ENCODE results near the gene ARHGAP10. TPM values are rescaled to one million over a fixed set of nuclear protein-coding genes. Genes with fewer than 3 reads are reported as not detected.

Gene ARHGAP10
- total RNA-seq, 1 donor from 2014 or later = 111 TPM

- H3K36me3 Mint-ChIP-seq (ENCODE audit: low read depth) = peaks cover 22% of the 10 kb centered on the region
- H3K4me3 Mint-ChIP-seq (ENCODE audit: unreplicated experiment) = no peak overlapping the region
- TF ChIP-seq CTCF (IDR thresholded peaks at IDR 0.05) = peak; percentile 72
- H3K9me3 Mint-ChIP-seq (ENCODE audit: low read depth) = no peaks in the 10 kb centered on the region
- peaks cover 27% of the 10 kb centered on the region for H3K4me1 Mint-ChIP-seq (ENCODE audit: low read depth)
- no peak overlapping the region for H3K27ac Mint-ChIP-seq (ENCODE audit: unreplicated experiment)
- DNase-seq (ENCODE audit: low spot score) = no peak
- no peaks in the 10 kb centered on the region for H3K27me3 Mint-ChIP-seq (ENCODE audit: low read depth)
Measured at GRCh38 chr4:147924604-147925412, 192.9 kb downstream of the ARHGAP10 start.

DNA sequence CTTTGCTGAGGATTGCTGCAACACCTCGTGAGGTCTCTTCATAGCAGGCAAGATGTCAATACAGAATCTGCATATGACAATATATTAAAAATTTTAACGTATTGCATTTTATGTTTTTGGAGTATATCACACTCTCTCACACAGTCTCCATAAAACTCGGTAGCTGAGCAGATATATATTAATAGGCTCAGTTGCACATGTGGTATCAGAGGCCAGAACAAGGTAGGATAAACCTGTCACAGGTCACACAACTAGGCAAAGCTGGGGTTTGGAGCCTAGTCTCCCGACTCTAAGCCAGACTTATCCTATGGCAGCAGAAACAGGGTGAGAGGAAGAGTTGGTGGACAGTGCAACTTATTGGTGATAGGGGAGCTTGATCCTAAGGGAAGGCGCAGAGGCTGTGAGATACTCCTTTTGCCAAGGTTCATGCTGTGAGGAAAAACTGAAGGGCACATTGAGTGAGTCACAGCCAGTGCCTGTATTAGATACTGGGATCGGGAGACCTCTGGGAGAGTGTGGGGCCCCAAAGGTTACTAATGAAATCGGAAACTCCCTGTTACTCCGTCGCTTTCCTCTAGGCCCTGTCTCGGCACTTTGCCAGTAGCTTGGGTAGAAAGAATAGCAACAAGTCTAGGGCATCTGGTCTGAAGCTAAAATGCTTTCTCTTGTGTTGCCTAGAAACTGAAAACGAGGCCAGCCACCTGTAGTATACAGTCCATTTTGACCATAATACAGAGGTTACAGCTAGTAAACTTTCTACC, 195.7 kb downstream of the ARHGAP10 start:
- no peak for TF ChIP-seq CTCF (IDR thresholded peaks at IDR 0.05)
- Mint-ChIP-seq H3K27ac (ENCODE audit: unreplicated experiment) (peak overlapping the region; percentile 85), H3K36me3 (ENCODE audit: low read depth) (peaks cover 23% of the 10 kb centered on the region), H3K27me3 (ENCODE audit: low read depth) (no peaks in the 10 kb centered on the region), H3K9me3 (ENCODE audit: low read depth) (no peaks in the 10 kb centered on the region), H3K4me1 (ENCODE audit: low read depth) (peaks cover 18% of the 10 kb centered on the region), H3K4me3 (ENCODE audit: unreplicated experiment) (no peak overlapping the region)
- DNase-seq (ENCODE audit: low spot score) = no peak

DNA sequence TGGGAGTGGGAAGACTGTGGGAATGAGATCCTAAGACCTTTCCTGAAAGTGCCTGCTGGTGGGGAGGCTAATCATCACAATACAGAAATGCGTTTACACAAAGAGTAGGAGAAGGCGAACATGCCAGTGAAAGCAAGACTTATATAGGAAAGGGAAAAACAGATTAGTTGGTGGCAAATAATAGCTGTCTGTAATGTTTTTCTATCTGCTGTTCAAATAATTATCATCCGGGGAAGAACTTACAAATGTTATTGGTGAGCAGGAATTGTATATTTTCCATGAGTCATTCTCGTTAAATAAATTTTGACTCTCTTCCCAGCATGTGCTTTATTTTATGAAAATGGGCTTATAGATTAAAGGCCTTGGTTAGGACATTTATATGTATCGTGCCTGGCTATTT, 196.5 kb downstream of the ARHGAP10 start:
- no peaks in the 10 kb centered on the region for H3K27me3 Mint-ChIP-seq (ENCODE audit: low read depth)
- peaks cover 10% of the 10 kb centered on the region for H3K4me1 Mint-ChIP-seq (ENCODE audit: low read depth)
- peaks cover 23% of the 10 kb centered on the region for H3K36me3 Mint-ChIP-seq (ENCODE audit: low read depth)
- no peaks in the 10 kb centered on the region for H3K9me3 Mint-ChIP-seq (ENCODE audit: low read depth)
- DNase-seq (ENCODE audit: low spot score) = no peak
- TF ChIP-seq CTCF (IDR thresholded peaks at IDR 0.05) = no peak
- peak overlapping the region; percentile 85 for H3K27ac Mint-ChIP-seq (ENCODE audit: unreplicated experiment)
- H3K4me3 Mint-ChIP-seq (ENCODE audit: unreplicated experiment) = no peak overlapping the region

- Mint-ChIP-seq H3K36me3 (ENCODE audit: low read depth) (peaks cover 25% of the 10 kb centered on the region), H3K4me1 (ENCODE audit: low read depth) (peaks cover 4% of the 10 kb centered on the region), H3K27me3 (ENCODE audit: low read depth) (no peaks in the 10 kb centered on the region), H3K9me3 (ENCODE audit: low read depth) (no peaks in the 10 kb centered on the region), H3K27ac (ENCODE audit: unreplicated experiment) (no peak overlapping the region), H3K4me3 (ENCODE audit: unreplicated experiment) (no peak overlapping the region)
- DNase-seq (ENCODE audit: low spot score) = no peak
- TF ChIP-seq CTCF (IDR thresholded peaks at IDR 0.05) = no peak
Measured at GRCh38 chr4:147929746-147930145, 197.9 kb downstream of the ARHGAP10 start.

GRCh38 chr4:147933316-147933715, 201.4 kb downstream of the ARHGAP10 start:
- Mint-ChIP-seq H3K4me1 (ENCODE audit: low read depth) (peaks cover 4% of the 10 kb centered on the region), H3K9me3 (ENCODE audit: low read depth) (no peaks in the 10 kb centered on the region), H3K27me3 (ENCODE audit: low read depth) (no peaks in the 10 kb centered on the region), H3K4me3 (ENCODE audit: unreplicated experiment) (no peak overlapping the region), H3K36me3 (ENCODE audit: low read depth) (peaks cover 31% of the 10 kb centered on the region), H3K27ac (ENCODE audit: unreplicated experiment) (no peak overlapping the region)
- no peak for TF ChIP-seq CTCF (IDR thresholded peaks at IDR 0.05)
- no peak for DNase-seq (ENCODE audit: low spot score)

All from chondrocyte (in vitro differentiated cells).